HepG2 (cell line): Measurements from ENCODE around the gene MARCHF4. TPM values are rescaled to one million over a fixed set of nuclear protein-coding genes. Genes with fewer than 3 reads are reported as not detected.

Experiments used
- ATAC-seq: fragments of 200-7000 bp; cut with Tn5 transposase; 3 replicates; pipeline ENCODE4 v1.9.1; 2020; ENCODE audit warnings: mild to moderate bottlenecking, moderate library complexity
- BruUV-seq: library from RNA; stranded (reverse); fragments of 400-500 nt; replicated peaks from 2 replicates; lab custom pipeline; 2021; lab: Mats Ljungman, UMichigan
- CTCF ChIA-PET: fragments of 300-600 bp; formaldehyde crosslinking; extraction: SDS; loops from one replicate; lab custom pipeline; 2021; ENCODE audit warnings: low total read pairs, inconsistent platforms, low intra/inter-chr PET ratio; lab: Yijun Ruan, JAX
- POLR2A ChIA-PET: fragments of 350-600 bp; sonication (Branson Sonifier 250); formaldehyde crosslinking; loops from one replicate; lab custom pipeline; 2020; ENCODE audit warnings: antibody characterized with exemption, inconsistent platforms; lab: Yijun Ruan, JAX
- DNase-seq: peaks from one replicate; pipeline ENCODE4 v3.0.0-alpha.2; 2015; ENCODE audit warnings: low spot score
- FAIRE-seq: peaks from 3 replicates; lab custom pipeline; 2011; peaks lifted over from hg19 to GRCh38; lab: Jason Lieb, UNC
- H2AFZ ChIP-seq: one replicate; pipeline ENCODE4 v1.6.1; 2011; ENCODE audit warnings: low read length, inconsistent platforms
- H3K27ac ChIP-seq: fragments of 300-600 bp; 3 replicates; pipeline ENCODE4 v1.8.0; 2011; ENCODE audit warnings: mixed run types, mild to moderate bottlenecking, mixed read lengths, low read length, inconsistent platforms; ENCODE audit not compliant: insufficient read depth; ENCODE audit errors: extremely low read length
- H3K27me3 ChIP-seq, 2 experiments: fragments of 200-600 bp in 1 of 2; 2 replicates in 1 of 2; 3 replicates in 1 of 2; pipeline versions ENCODE4 v1.6.0 to v1.8.0; 2011; ENCODE audit warnings: low read length in 2 of 2, mild to moderate bottlenecking in 2 of 2, moderate library complexity in 2 of 2, inconsistent platforms in 1 of 2; ENCODE audit not compliant: insufficient read depth in 2 of 2, control insufficient read depth in 1 of 2
- H3K36me3 ChIP-seq, 2 experiments: fragments of 200-600 bp in 1 of 2; replicated peaks in 1 of 2; 2 replicates in 1 of 2; 3 replicates in 1 of 2; pipeline versions ENCODE4 v1.5.1 to v1.8.0; 2011; ENCODE audit warnings: low read length in 2 of 2, inconsistent platforms in 1 of 2; ENCODE audit not compliant: insufficient read depth in 2 of 2, control insufficient read depth in 1 of 2
- H3K4me1 ChIP-seq: 2 replicates; pipeline ENCODE4 v1.5.1; 2012; ENCODE audit warnings: low read length, inconsistent platforms; ENCODE audit not compliant: insufficient read depth
- H3K4me2 ChIP-seq: 2 replicates; pipeline ENCODE4 v1.6.0; 2011; ENCODE audit warnings: low read depth, low read length, inconsistent platforms
- H3K4me3 ChIP-seq, 3 experiments: fragments of 200-600 bp in 1 of 3; sonication (generic), shearing (Covaris generic) in 1 of 3; replicated peaks in 1 of 3; 2 replicates each; pipeline ENCODE4 v1.5.1; 2011 to 2016; ENCODE audit warnings: low read length in 3 of 3, inconsistent platforms in 2 of 3, low read depth in 2 of 3, mild to moderate bottlenecking in 2 of 3, control low read depth in 1 of 3, mixed read lengths in 1 of 3; ENCODE audit not compliant: insufficient read depth in 1 of 3
- H3K79me2 ChIP-seq: one replicate; pipeline ENCODE4 v1.6.1; 2011; ENCODE audit warnings: low read length, inconsistent platforms; ENCODE audit not compliant: insufficient read depth
- H3K9ac ChIP-seq: 2 replicates; pipeline ENCODE4 v1.6.0; 2011; ENCODE audit warnings: mild to moderate bottlenecking, low read depth, low read length, inconsistent platforms; ENCODE audit not compliant: insufficient read depth
- H3K9me3 ChIP-seq: 2 replicates; pipeline ENCODE4 v1.5.1; 2012; ENCODE audit warnings: mild to moderate bottlenecking, low read length
- H4K20me1 ChIP-seq: 2 replicates; pipeline ENCODE4 v1.6.0; 2011; ENCODE audit warnings: inconsistent platforms, mild to moderate bottlenecking, low read length, moderate library complexity; ENCODE audit not compliant: insufficient read depth
- GABPA ChIP-seq, 2 experiments: IDR thresholded peaks; 2 replicates each; pipeline ENCODE4 v1.6.1; 2011 to 2016; ENCODE audit warnings: low read depth in 2 of 2, low read length in 1 of 2, missing biosample characterization in 1 of 2, missing genetic modification characterization in 1 of 2
- GATAD2A ChIP-seq: IDR thresholded peaks from 2 replicates; pipeline ENCODE4 v1.6.1; 2016
- NR2F1 ChIP-seq, 2 experiments: fragments of 450-650 bp in 1 of 2; formaldehyde crosslinking in 1 of 2; IDR thresholded peaks; 2 replicates each; pipeline versions ENCODE4 v1.5.0 to v1.6.1; 2016 to 2020; ENCODE audit warnings: mild to moderate bottlenecking in 1 of 2, missing compliant biosample characterization in 1 of 2, missing genetic modification reagents in 1 of 2, moderate library complexity in 1 of 2
- SRF ChIP-seq: IDR thresholded peaks from 2 replicates; pipeline ENCODE4 v1.6.1; 2011; ENCODE audit warnings: mild to moderate bottlenecking, low read depth, low read length, moderate library complexity
- STAG1 ChIP-seq: sonication (generic); formaldehyde crosslinking; IDR thresholded peaks from 2 replicates; pipeline ENCODE4 v1.4.0; 2020; ENCODE audit warnings: missing genetic modification reagents
- ZNF644 ChIP-seq: IDR thresholded peaks from 2 replicates; pipeline ENCODE4 v1.6.1; 2016; ENCODE audit warnings: low read depth
- WGBS: methylation state at CpG from one replicate; pipeline ENCODE4 v1.1.6; 2017; ENCODE audit warnings: low lambda C conversion rate; 5-methylcytosine and 5-hydroxymethylcytosine counted together
- in situ Hi-C: cut with HindIII; loops from 2 replicates; pipeline ENCODE4 v1.10.0; 2017; ENCODE audit warnings: low pct_unique_long_range_greater_than_20kb; ENCODE audit not compliant: extremely low pct_ligation_motif_present
- intact Hi-C: fragments of 100-400 bp; cut with micrococcal nuclease; formaldehyde crosslinking; loops from one replicate; pipeline ENCODE4 v1.10.0; 2022; ENCODE audit not compliant: unreplicated experiment
- polyA plus RNA-seq, 8 experiments: library from polyadenylated mRNA; depleted of rRNA in 3 of 8; stranded (reverse) in 7 of 8; unstranded in 1 of 8; fragments of >200 nt; fragmentation: Illumina TruSeq in 4 of 8; extraction: Trizol in 4 of 8; gene quantifications; 2 replicates each; pipeline versions ENCODE4 v1.2.1 to v1.2.3, GENCODE V29; 2011 to 2016; ENCODE audit warnings: low read depth in 4 of 8, missing spikeins in 1 of 8, mixed read lengths in 1 of 8; ENCODE audit not compliant: insufficient read depth in 1 of 8
- total RNA-seq, 5 experiments: library from RNA; depleted of rRNA; stranded (reverse); fragments of >200 nt; fragmentation: Illumina TruSeq; extraction: Trizol; gene quantifications; 2 replicates each; pipeline ENCODE4 v1.2.3, GENCODE V29; 2016; ENCODE audit warnings: low read depth in 1 of 5
- TF ChIP-seq, protein P1 (sequence below): sonication (generic); formaldehyde crosslinking; IDR thresholded peaks from 2 replicates; pipeline ENCODE4 v1.4.0; 2020; ENCODE audit warnings: missing genetic modification reagents
- TF ChIP-seq, protein P2 (sequence below): sonication (generic); formaldehyde crosslinking; IDR thresholded peaks from 2 replicates; pipeline ENCODE4 v1.5.0; 2020; ENCODE audit warnings: mild to moderate bottlenecking, missing genetic modification reagents, moderate library complexity

Gene MARCHF4
- total and polyA plus RNA-seq, 2 of the 13 experiments (the other 11 are each of a cell fraction or from before 2014, with no cell fraction given) = not detected

DNA sequence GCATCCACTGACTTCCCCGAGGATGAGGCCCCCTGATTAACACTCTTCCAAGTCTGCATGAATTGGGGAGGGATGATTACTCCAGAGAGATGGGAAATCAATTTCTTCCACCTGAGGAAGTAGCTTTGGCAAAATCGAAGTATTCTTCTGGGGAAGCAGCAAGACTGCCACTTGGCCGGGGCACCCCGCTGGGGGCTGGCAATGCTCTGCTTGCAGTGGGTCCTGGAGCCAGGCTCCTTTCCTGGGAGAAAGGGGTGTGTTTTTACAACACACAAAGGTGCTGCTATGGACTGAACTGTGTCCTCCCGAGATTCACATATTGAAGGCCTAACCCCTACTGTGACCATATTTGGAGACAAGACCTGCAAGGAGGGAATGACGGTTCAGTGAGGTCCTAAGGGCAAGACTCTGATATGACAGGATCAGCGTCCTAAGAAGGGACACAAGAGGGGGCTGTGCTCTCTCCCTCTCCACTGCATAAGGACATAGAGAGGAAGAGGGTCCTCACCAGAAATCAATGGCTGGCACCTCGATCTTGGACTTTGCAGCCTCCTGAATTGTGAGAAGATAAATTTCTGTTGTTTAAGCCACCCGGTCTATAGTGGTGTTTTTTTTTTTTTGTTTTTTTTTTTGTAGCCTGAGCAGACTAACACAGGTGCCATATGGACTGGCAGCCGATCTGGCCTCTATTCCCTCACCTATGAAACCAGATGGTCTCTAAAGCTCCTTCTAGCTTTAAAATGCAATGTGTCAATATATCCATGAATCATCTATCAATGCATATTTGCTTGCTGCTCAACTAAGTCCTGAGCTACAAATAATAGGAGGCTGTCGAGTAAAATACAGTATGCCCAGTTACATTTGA, 36.4 kb upstream of the MARCHF4 start:
- Histone ChIP-seq H3K27ac (no peak overlapping the region), H3K4me1 (peaks cover 21% of the 10 kb centered on the region), H3K27me3 (peaks cover 6 to 30% of the 10 kb centered on the region in 2 experiments; a peak in 3 of 5 replicates), H3K79me2 (no peaks in the 10 kb centered on the region), H2AFZ (no peak overlapping the region), H3K9ac (no peak overlapping the region), H3K36me3 (no peaks in the 10 kb centered on the region), H3K4me3 (no peak overlapping the region; a peak in 1 of 6 replicates), H3K9me3 (no peaks in the 10 kb centered on the region), H3K4me2 (0 out of 2 replicates have a peak overlapping the region, but pooled peaks have one; percentile 29), H4K20me1 (no peaks in the 10 kb centered on the region)
- FAIRE-seq (no peak), DNase-seq (peak; percentile 23), ATAC-seq (no peak)
- intact Hi-C loops (no loop called here), in situ Hi-C loops (no loop called here)
- CTCF ChIA-PET = no interaction called here
- peak; percentile 22; the same call in 1 of the 2 replicates for TF ChIP-seq STAG1
- TF ChIP-seq ZNF644 (CRISPR knock-in tag) = no peak
- TF ChIP-seq, protein P1, sequence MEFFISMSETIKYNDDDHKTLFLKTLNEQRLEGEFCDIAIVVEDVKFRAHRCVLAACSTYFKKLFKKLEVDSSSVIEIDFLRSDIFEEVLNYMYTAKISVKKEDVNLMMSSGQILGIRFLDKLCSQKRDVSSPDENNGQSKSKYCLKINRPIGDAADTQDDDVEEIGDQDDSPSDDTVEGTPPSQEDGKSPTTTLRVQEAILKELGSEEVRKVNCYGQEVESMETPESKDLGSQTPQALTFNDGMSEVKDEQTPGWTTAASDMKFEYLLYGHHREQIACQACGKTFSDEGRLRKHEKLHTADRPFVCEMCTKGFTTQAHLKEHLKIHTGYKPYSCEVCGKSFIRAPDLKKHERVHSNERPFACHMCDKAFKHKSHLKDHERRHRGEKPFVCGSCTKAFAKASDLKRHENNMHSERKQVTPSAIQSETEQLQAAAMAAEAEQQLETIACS (CRISPR knock-in tag) = no peak
- TF ChIP-seq SRF = 0 out of 2 replicates have a peak, but pooled peaks have one; percentile 37
- TF ChIP-seq, protein P2, sequence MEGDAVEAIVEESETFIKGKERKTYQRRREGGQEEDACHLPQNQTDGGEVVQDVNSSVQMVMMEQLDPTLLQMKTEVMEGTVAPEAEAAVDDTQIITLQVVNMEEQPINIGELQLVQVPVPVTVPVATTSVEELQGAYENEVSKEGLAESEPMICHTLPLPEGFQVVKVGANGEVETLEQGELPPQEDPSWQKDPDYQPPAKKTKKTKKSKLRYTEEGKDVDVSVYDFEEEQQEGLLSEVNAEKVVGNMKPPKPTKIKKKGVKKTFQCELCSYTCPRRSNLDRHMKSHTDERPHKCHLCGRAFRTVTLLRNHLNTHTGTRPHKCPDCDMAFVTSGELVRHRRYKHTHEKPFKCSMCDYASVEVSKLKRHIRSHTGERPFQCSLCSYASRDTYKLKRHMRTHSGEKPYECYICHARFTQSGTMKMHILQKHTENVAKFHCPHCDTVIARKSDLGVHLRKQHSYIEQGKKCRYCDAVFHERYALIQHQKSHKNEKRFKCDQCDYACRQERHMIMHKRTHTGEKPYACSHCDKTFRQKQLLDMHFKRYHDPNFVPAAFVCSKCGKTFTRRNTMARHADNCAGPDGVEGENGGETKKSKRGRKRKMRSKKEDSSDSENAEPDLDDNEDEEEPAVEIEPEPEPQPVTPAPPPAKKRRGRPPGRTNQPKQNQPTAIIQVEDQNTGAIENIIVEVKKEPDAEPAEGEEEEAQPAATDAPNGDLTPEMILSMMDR = peak; percentile 46
- TF ChIP-seq GABPA (IDR thresholded peaks at IDR 0.05; ENCODE audit: low read depth, low read length) = no peak
- 0 out of 2 replicates have a peak, but pooled peaks have one; percentile 10 for TF ChIP-seq GABPA (CRISPR knock-in tag; IDR thresholded peaks at IDR 0.05; ENCODE audit: low read depth)
- TF ChIP-seq NR2F1 (CRISPR knock-in tag; IDR thresholded peaks at IDR 0.05) = no peak
- no peak for TF ChIP-seq GATAD2A
- WGBS = 7% methylated on average over 11 of the region's 11 CpGs
- BruUV-seq = no TSS peak
- POLR2A ChIA-PET = interaction anchor here (0.7 kb wide), 2 partner anchors 35 to 283 kb away, joined by 3 read pairs; no protein-coding TSS in a partner anchor
